Smooth muscle cell (in vitro differentiated cells): ENCODE measurements around the gene UBE2R2. TPM values are rescaled to one million over a fixed set of nuclear protein-coding genes. Genes with fewer than 3 reads are reported as not detected.

Source experiments
- DNase-seq: peaks from one replicate; lab custom pipeline; 2025; ENCODE audit not compliant: unreplicated experiment; lab: John Stamatoyannopoulos, UW
- H2AFZ ChIP-seq: fragments of 200-600 bp; sonication (generic); 2 replicates; pipeline ENCODE4 v1.6.0; 2016; ENCODE audit warnings: antibody characterized with exemption, low read depth, mild to moderate bottlenecking
- H3F3A ChIP-seq: fragments of 200-600 bp; sonication (generic); 2 replicates; pipeline ENCODE4 v1.6.0; 2017; ENCODE audit warnings: antibody characterized with exemption, low read depth
- H3K27ac ChIP-seq: fragments of 200-600 bp; sonication (generic); 2 replicates; pipeline ENCODE4 v1.5.1; 2016; ENCODE audit warnings: low read depth, mild to moderate bottlenecking
- H3K27me3 ChIP-seq: fragments of 200-600 bp; sonication (generic); 2 replicates; pipeline ENCODE4 v1.6.1; 2016; ENCODE audit warnings: low read depth, mild to moderate bottlenecking
- H3K36me3 ChIP-seq: fragments of 200-600 bp; sonication (generic); 2 replicates; pipeline ENCODE4 v1.5.1; 2016; ENCODE audit warnings: low read depth
- H3K4me1 ChIP-seq: fragments of 200-600 bp; sonication (generic); 2 replicates; pipeline ENCODE4 v1.5.1; 2016; ENCODE audit warnings: low read depth
- H3K4me2 ChIP-seq: fragments of 200-600 bp; sonication (generic); 2 replicates; pipeline ENCODE4 v1.6.0; 2016; ENCODE audit warnings: mild to moderate bottlenecking
- H3K4me3 ChIP-seq: fragments of 200-600 bp; sonication (generic); 2 replicates; pipeline ENCODE4 v1.5.1; 2016; ENCODE audit warnings: mild to moderate bottlenecking
- H3K79me2 ChIP-seq: fragments of 200-600 bp; sonication (generic); 2 replicates; pipeline ENCODE4 v1.6.0; 2016; ENCODE audit warnings: low read depth, mild to moderate bottlenecking
- H3K9ac ChIP-seq: fragments of 200-600 bp; sonication (generic); 2 replicates; pipeline ENCODE4 v1.6.0; 2016; ENCODE audit warnings: low read depth
- H3K9me3 ChIP-seq: fragments of 200-600 bp; sonication (generic); replicated peaks from 2 replicates; pipeline ENCODE4 v1.5.1; 2016; ENCODE audit warnings: low read depth
- H4K20me1 ChIP-seq: fragments of 200-600 bp; sonication (generic); 2 replicates; pipeline ENCODE4 v1.6.0; 2016; ENCODE audit warnings: low read depth
- WGBS: methylation state at CpG from one replicate; pipeline ENCODE4 v1.1.7; 2016; ENCODE audit warnings: low lambda C conversion rate; 5-methylcytosine and 5-hydroxymethylcytosine counted together
- polyA plus RNA-seq: library from polyadenylated mRNA; unstranded; fragments of >200 nt; fragmentation: Nextera tagmentation; extraction: Ambion mirVana; gene quantifications from 2 replicates; pipeline ENCODE4 v1.2.1, GENCODE V29; 2016
- total RNA-seq: library from RNA; depleted of rRNA; stranded (reverse); fragments of >200 nt; gene quantifications from 2 replicates; pipeline ENCODE4 v1.2.3, GENCODE V29; 2014
- TF ChIP-seq, protein P1 (sequence below): fragments of 200-600 bp; sonication (generic); IDR thresholded peaks from 2 replicates; pipeline ENCODE4 v1.5.1; 2017; ENCODE audit warnings: borderline replicate concordance, mild to moderate bottlenecking, antibody characterized with exemption; ENCODE audit not compliant: insufficient read depth, poor library complexity, severe bottlenecking

The UBE2R2 gene
- total and polyA plus RNA-seq, 2 experiments from 2014 or later, result 43.2 to 43.5 TPM

DNA sequence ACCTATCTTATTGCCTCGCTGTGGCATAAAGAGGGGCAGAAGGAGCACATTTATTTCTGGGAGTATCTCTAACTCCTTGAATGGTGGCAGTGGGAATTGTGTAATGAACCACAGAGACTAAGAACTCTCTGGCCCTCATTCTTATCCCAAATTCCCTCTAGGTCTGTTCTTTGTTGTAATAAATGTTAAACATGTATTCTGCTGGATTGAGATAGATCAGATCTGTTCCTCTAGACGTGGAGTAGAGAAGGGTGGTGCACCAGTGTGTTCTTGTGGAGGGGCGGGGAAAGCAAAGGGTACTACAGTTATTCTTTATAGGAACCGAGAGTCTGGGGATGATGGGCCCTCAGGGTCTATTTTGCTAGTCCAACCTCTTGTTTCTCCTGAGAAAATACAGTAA is 90.4 kb downstream of the UBE2R2 start:
- H3K27me3 ChIP-seq, result no peaks in the 10 kb centered on the region
- peaks cover 5% of the 10 kb centered on the region for H3K36me3 ChIP-seq
- H2AFZ ChIP-seq, result no peak overlapping the region
- H3K27ac ChIP-seq, result no peak overlapping the region
- peaks cover 93% of the 10 kb centered on the region for H3K79me2 ChIP-seq
- no peak overlapping the region for H3K9ac ChIP-seq
- peaks cover 22% of the 10 kb centered on the region for H3F3A ChIP-seq
- WGBS, result 86% methylated on average over 4 of the region's 4 CpGs
- no peak for DNase-seq
- H3K4me1 ChIP-seq, result peaks cover 20% of the 10 kb centered on the region
- no peaks in the 10 kb centered on the region for H3K9me3 ChIP-seq
- H3K4me3 ChIP-seq, result no peak overlapping the region
- H3K4me2 ChIP-seq, result no peak overlapping the region
- TF ChIP-seq, protein P1, sequence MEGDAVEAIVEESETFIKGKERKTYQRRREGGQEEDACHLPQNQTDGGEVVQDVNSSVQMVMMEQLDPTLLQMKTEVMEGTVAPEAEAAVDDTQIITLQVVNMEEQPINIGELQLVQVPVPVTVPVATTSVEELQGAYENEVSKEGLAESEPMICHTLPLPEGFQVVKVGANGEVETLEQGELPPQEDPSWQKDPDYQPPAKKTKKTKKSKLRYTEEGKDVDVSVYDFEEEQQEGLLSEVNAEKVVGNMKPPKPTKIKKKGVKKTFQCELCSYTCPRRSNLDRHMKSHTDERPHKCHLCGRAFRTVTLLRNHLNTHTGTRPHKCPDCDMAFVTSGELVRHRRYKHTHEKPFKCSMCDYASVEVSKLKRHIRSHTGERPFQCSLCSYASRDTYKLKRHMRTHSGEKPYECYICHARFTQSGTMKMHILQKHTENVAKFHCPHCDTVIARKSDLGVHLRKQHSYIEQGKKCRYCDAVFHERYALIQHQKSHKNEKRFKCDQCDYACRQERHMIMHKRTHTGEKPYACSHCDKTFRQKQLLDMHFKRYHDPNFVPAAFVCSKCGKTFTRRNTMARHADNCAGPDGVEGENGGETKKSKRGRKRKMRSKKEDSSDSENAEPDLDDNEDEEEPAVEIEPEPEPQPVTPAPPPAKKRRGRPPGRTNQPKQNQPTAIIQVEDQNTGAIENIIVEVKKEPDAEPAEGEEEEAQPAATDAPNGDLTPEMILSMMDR, result no peak
- H4K20me1 ChIP-seq, result peaks cover 100% of the 10 kb centered on the region

DNA sequence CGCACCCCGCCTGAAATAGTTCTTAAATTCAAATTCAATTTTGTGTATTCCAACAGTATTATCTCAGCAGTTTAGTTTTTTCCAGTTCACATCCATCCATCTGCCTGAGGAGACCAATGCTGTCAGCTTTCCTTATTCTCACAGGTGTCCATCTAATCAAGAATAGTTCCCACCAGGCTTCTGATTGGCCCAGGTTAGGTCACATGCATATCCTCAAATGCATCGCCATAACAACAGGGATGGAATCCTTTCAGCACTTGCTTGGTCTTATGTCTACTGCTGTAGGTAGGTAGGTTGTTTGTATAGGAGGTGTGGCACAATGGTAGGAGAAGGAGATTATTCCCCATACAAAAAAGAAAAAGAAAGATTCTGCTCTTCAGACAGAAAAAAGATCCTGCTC is 91.2 kb downstream of the UBE2R2 start:
- Histone ChIP-seq H3K79me2 (peaks cover 97% of the 10 kb centered on the region), H2AFZ (no peak overlapping the region), H3K4me3 (no peak overlapping the region), H3K27me3 (no peaks in the 10 kb centered on the region), H3K36me3 (peaks cover 5% of the 10 kb centered on the region), H3K9me3 (no peaks in the 10 kb centered on the region), H3K4me1 (peaks cover 13% of the 10 kb centered on the region), H4K20me1 (peaks cover 100% of the 10 kb centered on the region), H3K4me2 (no peak overlapping the region), H3K9ac (no peak overlapping the region), H3K27ac (no peak overlapping the region), H3F3A (peaks cover 15% of the 10 kb centered on the region)
- over 99% methylated on average over 3 of the region's 3 CpGs for WGBS
- TF ChIP-seq, protein P1, result no peak
- no peak for DNase-seq

DNA sequence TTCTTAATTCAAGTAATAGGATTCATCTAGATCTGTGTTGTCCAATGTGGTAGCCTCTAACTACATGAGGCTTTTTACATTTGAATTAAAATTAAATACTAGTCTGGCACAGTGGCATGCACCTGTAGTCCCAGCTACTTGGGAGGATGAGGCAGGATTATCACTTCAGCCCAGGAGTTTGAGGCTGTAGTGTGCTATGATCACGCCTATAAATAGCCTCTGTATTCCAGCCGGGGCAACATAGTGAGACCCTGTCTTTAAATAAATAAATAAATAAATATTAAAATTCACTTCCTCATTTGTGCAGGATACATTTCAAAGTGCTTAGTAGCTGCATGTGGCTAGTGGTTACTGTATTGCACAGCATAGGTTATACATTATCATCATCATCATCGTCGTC is 91.8 kb downstream of the UBE2R2 start:
- DNase-seq, result no peak
- peaks cover 6% of the 10 kb centered on the region for H3K4me1 ChIP-seq
- H3K27ac ChIP-seq, result no peak overlapping the region
- H3F3A ChIP-seq, result peaks cover 10% of the 10 kb centered on the region
- peaks cover 12% of the 10 kb centered on the region for H3K36me3 ChIP-seq
- H3K4me3 ChIP-seq, result no peak overlapping the region
- TF ChIP-seq, protein P1, result no peak
- H3K79me2 ChIP-seq, result peaks cover 97% of the 10 kb centered on the region
- 97% methylated on average over 4 of the region's 4 CpGs for WGBS
- H4K20me1 ChIP-seq, result peaks cover 100% of the 10 kb centered on the region
- no peaks in the 10 kb centered on the region for H3K27me3 ChIP-seq
- no peak overlapping the region for H2AFZ ChIP-seq
- H3K9me3 ChIP-seq, result no peaks in the 10 kb centered on the region
- H3K9ac ChIP-seq, result no peak overlapping the region
- no peak overlapping the region for H3K4me2 ChIP-seq

DNA sequence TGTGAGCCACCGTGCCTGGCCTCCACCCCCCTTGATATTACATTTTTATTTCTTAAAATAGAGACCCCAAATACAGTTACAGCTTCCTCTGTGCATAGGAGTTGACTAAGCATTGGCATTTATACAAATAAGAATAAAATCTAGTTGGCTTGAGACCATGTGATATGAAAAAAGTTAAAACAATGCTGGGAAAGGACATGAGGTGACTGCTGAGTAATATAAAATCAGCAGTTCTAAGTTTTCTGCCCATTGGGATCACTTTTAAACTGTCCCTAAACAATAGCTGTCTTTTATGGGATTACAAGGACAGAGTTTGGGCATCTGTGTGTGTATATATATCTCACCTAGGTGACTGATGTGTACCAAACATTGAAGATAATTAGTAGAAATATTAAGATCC is 96.6 kb downstream of the UBE2R2 start:
- H3K9ac ChIP-seq, result no peak overlapping the region
- H3K4me1 ChIP-seq, result no peaks in the 10 kb centered on the region
- DNase-seq, result no peak
- H3K9me3 ChIP-seq, result no peaks in the 10 kb centered on the region
- WGBS, result 100% methylated on average over 1 of the region's 1 CpG
- peaks cover 69% of the 10 kb centered on the region for H3K79me2 ChIP-seq
- no peak overlapping the region for H2AFZ ChIP-seq
- peaks cover 91% of the 10 kb centered on the region for H4K20me1 ChIP-seq
- H3F3A ChIP-seq, result peaks cover 22% of the 10 kb centered on the region
- H3K4me2 ChIP-seq, result no peak overlapping the region
- no peak overlapping the region for H3K27ac ChIP-seq
- no peaks in the 10 kb centered on the region for H3K27me3 ChIP-seq
- TF ChIP-seq, protein P1, result no peak
- peaks cover 22% of the 10 kb centered on the region for H3K36me3 ChIP-seq
- H3K4me3 ChIP-seq, result no peak overlapping the region
